Neural progenitor cell (in vitro differentiated cells): ENCODE data around the gene BCAS3. TPM values are rescaled to one million over a fixed set of nuclear protein-coding genes. Genes with fewer than 3 reads are reported as not detected.

ENCODE experiments used
- DNase-seq: peaks from one replicate; pipeline ENCODE4 v3.0.0-alpha.2; 2016; ENCODE audit warnings: low spot score
- H2AFZ ChIP-seq: fragments of 200-600 bp; sonication (generic); replicated peaks from 2 replicates; pipeline ENCODE4 v1.6.1; 2016; ENCODE audit warnings: antibody characterized with exemption
- H3F3A ChIP-seq: fragments of 200-600 bp; sonication (generic); 2 replicates; pipeline ENCODE4 v1.6.1; 2016; ENCODE audit warnings: antibody characterized with exemption, low read depth
- H3K27ac ChIP-seq: fragments of 200-600 bp; sonication (generic); 2 replicates; pipeline ENCODE4 v1.5.1; 2016; ENCODE audit warnings: mild to moderate bottlenecking
- H3K27me3 ChIP-seq: fragments of 200-600 bp; sonication (generic); 2 replicates; pipeline ENCODE4 v1.6.1; 2016; ENCODE audit warnings: mild to moderate bottlenecking, moderate library complexity
- H3K36me3 ChIP-seq: fragments of 200-600 bp; sonication (generic); 2 replicates; pipeline ENCODE4 v1.5.1; 2016
- H3K4me1 ChIP-seq: fragments of 200-600 bp; sonication (generic); 2 replicates; pipeline ENCODE4 v1.6.1; 2016; ENCODE audit warnings: mixed run types
- H3K4me2 ChIP-seq: fragments of 200-600 bp; sonication (generic); 2 replicates; pipeline ENCODE4 v1.6.1; 2016
- H3K4me3 ChIP-seq: fragments of 200-600 bp; sonication (generic); 2 replicates; pipeline ENCODE4 v1.5.1; 2016
- H3K79me2 ChIP-seq: fragments of 200-600 bp; sonication (generic); 2 replicates; pipeline ENCODE4 v1.6.1; 2016; ENCODE audit warnings: low read depth
- H3K9ac ChIP-seq: fragments of 200-600 bp; sonication (generic); 2 replicates; pipeline ENCODE4 v1.6.1; 2016
- H3K9me3 ChIP-seq: fragments of 200-600 bp; sonication (generic); 2 replicates; pipeline ENCODE4 v1.5.1; 2016; ENCODE audit warnings: low read depth
- H4K20me1 ChIP-seq: fragments of 200-600 bp; sonication (generic); 2 replicates; pipeline ENCODE4 v1.6.1; 2016; ENCODE audit warnings: low read depth
- H3K27ac Mint-ChIP-seq: 3 replicates; pipeline ENCODE4 v1.8.0; 2021; ENCODE audit warnings: mixed read lengths
- H3K27me3 Mint-ChIP-seq: 2 replicates; pipeline ENCODE4 v1.8.0; 2022; ENCODE audit warnings: low read depth, mild to moderate bottlenecking, inconsistent platforms, moderate library complexity, mixed read lengths; ENCODE audit not compliant: insufficient read depth
- H3K36me3 Mint-ChIP-seq: 3 replicates; pipeline ENCODE4 v1.8.0; 2021; ENCODE audit warnings: mixed read lengths
- H3K4me1 Mint-ChIP-seq: 3 replicates; pipeline ENCODE4 v1.8.0; 2021; ENCODE audit warnings: mixed read lengths
- H3K4me3 Mint-ChIP-seq: 3 replicates; pipeline ENCODE4 v1.8.0; 2021; ENCODE audit warnings: mild to moderate bottlenecking, moderate library complexity, mixed read lengths
- H3K9me3 Mint-ChIP-seq: 3 replicates; pipeline ENCODE4 v1.8.0; 2020; ENCODE audit warnings: mixed read lengths
- CTCF ChIP-seq: fragments of 200-600 bp; sonication (generic); IDR thresholded peaks from 2 replicates; pipeline ENCODE4 v1.5.1; 2017; ENCODE audit warnings: antibody characterized with exemption, mild to moderate bottlenecking
- EZH2 ChIP-seq: fragments of 200-600 bp; sonication (generic); IDR thresholded peaks from 2 replicates; pipeline ENCODE4 v1.6.1; 2017; ENCODE audit warnings: antibody characterized with exemption, mild to moderate bottlenecking, moderate library complexity
- EZH2phosphoT487 ChIP-seq: fragments of 200-600 bp; sonication (generic); IDR thresholded peaks from 2 replicates; pipeline ENCODE4 v1.6.1; 2017; ENCODE audit warnings: antibody characterized with exemption
- total RNA-seq: library from RNA; depleted of rRNA; stranded (reverse); fragments of >200 nt; gene quantifications from 2 replicates; pipeline ENCODE4 v1.2.3, GENCODE V29; 2015; ENCODE audit warnings: low replicate concordance

Gene BCAS3
- total RNA-seq, 1 donor from 2014 or later: 60.9 TPM

- Histone ChIP-seq H3K9ac (no peak overlapping the region), H2AFZ (no peak overlapping the region), H3K9me3 (no peaks in the 10 kb centered on the region), H3K4me1 (no peaks in the 10 kb centered on the region), H3K79me2 (no peaks in the 10 kb centered on the region), H3K4me2 (no peak overlapping the region), H3K27ac (no peak overlapping the region), H3K4me3 (no peak overlapping the region), H3K27me3 (no peaks in the 10 kb centered on the region), H3F3A (no peaks in the 10 kb centered on the region), H3K36me3 (peaks cover 5% of the 10 kb centered on the region), H4K20me1 (no peaks in the 10 kb centered on the region)
- Mint-ChIP-seq H3K36me3 (no peaks in the 10 kb centered on the region), H3K4me3 (no peak overlapping the region), H3K4me1 (no peaks in the 10 kb centered on the region), H3K9me3 (no peaks in the 10 kb centered on the region), H3K27me3 (no peaks in the 10 kb centered on the region), H3K27ac (no peak overlapping the region)
- DNase-seq: no peak
- TF ChIP-seq EZH2phosphoT487 (no peak), CTCF (no peak), EZH2 (no peak)
Observed at GRCh38 chr17:60909405-60909804, 231.8 kb downstream of the BCAS3 start.

GRCh38 chr17:60910415-60910814 is 232.8 kb downstream of the BCAS3 start:
- H3K4me1 ChIP-seq: no peaks in the 10 kb centered on the region
- no peaks in the 10 kb centered on the region for H3K4me1 Mint-ChIP-seq
- H3K36me3 ChIP-seq: peaks cover 5% of the 10 kb centered on the region

GRCh38 chr17:60914078-60914477 is 236.4 kb downstream of the BCAS3 start:
- no peak overlapping the region for H3K4me3 ChIP-seq
- Mint-ChIP-seq H3K27me3 (no peaks in the 10 kb centered on the region), H3K27ac (no peak overlapping the region), H3K36me3 (no peaks in the 10 kb centered on the region), H3K4me3 (no peak overlapping the region), H3K9me3 (peaks cover 8% of the 10 kb centered on the region), H3K4me1 (no peaks in the 10 kb centered on the region)
- no peak for TF ChIP-seq EZH2
- no peak for TF ChIP-seq CTCF
- TF ChIP-seq EZH2phosphoT487: no peak
- no peaks in the 10 kb centered on the region for H3F3A ChIP-seq
- peaks cover 7% of the 10 kb centered on the region for H3K9me3 ChIP-seq
- no peak overlapping the region for H3K4me2 ChIP-seq
- H4K20me1 ChIP-seq: no peaks in the 10 kb centered on the region
- H3K79me2 ChIP-seq: no peaks in the 10 kb centered on the region
- H2AFZ ChIP-seq: no peak overlapping the region
- H3K9ac ChIP-seq: no peak overlapping the region
- no peaks in the 10 kb centered on the region for H3K27me3 ChIP-seq
- no peak for DNase-seq
- no peak overlapping the region for H3K27ac ChIP-seq
- H3K36me3 ChIP-seq: peaks cover 8% of the 10 kb centered on the region
- H3K4me1 ChIP-seq: no peaks in the 10 kb centered on the region

More at GRCh38 chr17:60910415-60910814, 232.8 kb downstream of the BCAS3 start:
- H3K4me3 Mint-ChIP-seq: no peak overlapping the region
- H3K27ac Mint-ChIP-seq: no peak overlapping the region
- TF ChIP-seq EZH2phosphoT487: no peak
- no peak for TF ChIP-seq CTCF
- no peak for TF ChIP-seq EZH2
- H3K4me3 ChIP-seq: no peak overlapping the region
- no peak overlapping the region for H3K4me2 ChIP-seq
- H3K27me3 ChIP-seq: no peaks in the 10 kb centered on the region
- H3K27me3 Mint-ChIP-seq: no peaks in the 10 kb centered on the region
- DNase-seq: no peak
- H4K20me1 ChIP-seq: no peaks in the 10 kb centered on the region
- H3K9me3 Mint-ChIP-seq: no peaks in the 10 kb centered on the region
- no peak overlapping the region for H3K27ac ChIP-seq
- no peaks in the 10 kb centered on the region for H3K36me3 Mint-ChIP-seq
- H3K9me3 ChIP-seq: no peaks in the 10 kb centered on the region
- H3F3A ChIP-seq: no peaks in the 10 kb centered on the region
- H2AFZ ChIP-seq: no peak overlapping the region
- no peak overlapping the region for H3K9ac ChIP-seq
- no peaks in the 10 kb centered on the region for H3K79me2 ChIP-seq

- H3K9me3 Mint-ChIP-seq: peaks cover 9% of the 10 kb centered on the region
- Histone ChIP-seq H4K20me1 (no peaks in the 10 kb centered on the region), H3K4me1 (no peaks in the 10 kb centered on the region), H3K79me2 (no peaks in the 10 kb centered on the region), H3F3A (no peaks in the 10 kb centered on the region), H3K4me3 (no peak overlapping the region), H3K9me3 (peaks cover 7% of the 10 kb centered on the region), H3K9ac (no peak overlapping the region), H3K27ac (no peak overlapping the region), H2AFZ (no peak overlapping the region), H3K4me2 (no peak overlapping the region), H3K36me3 (peaks cover 8% of the 10 kb centered on the region), H3K27me3 (no peaks in the 10 kb centered on the region)
- H3K4me3 Mint-ChIP-seq: no peak overlapping the region
- no peaks in the 10 kb centered on the region for H3K36me3 Mint-ChIP-seq
- H3K27ac Mint-ChIP-seq: no peak overlapping the region
- no peak for DNase-seq
- H3K4me1 Mint-ChIP-seq: no peaks in the 10 kb centered on the region
- TF ChIP-seq CTCF (no peak), EZH2phosphoT487 (no peak), EZH2 (no peak)
- H3K27me3 Mint-ChIP-seq: no peaks in the 10 kb centered on the region
Observed at GRCh38 chr17:60916043-60916442, 238.4 kb downstream of the BCAS3 start.
